ENCODE data around the gene PLPPR5. TPM values are rescaled to one million over a fixed set of nuclear protein-coding genes. Genes with fewer than 3 reads are reported as not detected.
A peak's percentile ranks its signal among the peaks of the same experiment; 100 is the strongest.
"Not testable (repeated sequence)": the region's sequence is repeated elsewhere in the genome, so short reads cannot be mapped to it uniquely, and the experiment has no call there.

PLPPR5 gene, protein sequence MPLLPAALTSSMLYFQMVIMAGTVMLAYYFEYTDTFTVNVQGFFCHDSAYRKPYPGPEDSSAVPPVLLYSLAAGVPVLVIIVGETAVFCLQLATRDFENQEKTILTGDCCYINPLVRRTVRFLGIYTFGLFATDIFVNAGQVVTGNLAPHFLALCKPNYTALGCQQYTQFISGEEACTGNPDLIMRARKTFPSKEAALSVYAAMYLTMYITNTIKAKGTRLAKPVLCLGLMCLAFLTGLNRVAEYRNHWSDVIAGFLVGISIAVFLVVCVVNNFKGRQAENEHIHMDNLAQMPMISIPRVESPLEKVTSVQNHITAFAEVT
- not detected for total RNA-seq

GRCh38 chr1:99004861-99005442 is at the start of gene PLPPR5:
Gene PLPPR5 (minus strand): TSS chr1:99004861. CDS start chr1:99004671, 190 bp downstream.
- no peak within 1 kb of the TSS for H3K27ac ChIP-seq
- H3K36me3 ChIP-seq: no peaks in the 10 kb centered on the region
- H3K4me3 ChIP-seq: peak within 1 kb of the TSS; percentile 17 to 43
- no peak for DNase-seq (ENCODE audit: low spot score)
- peaks cover 0 to 16% of the 10 kb centered on the region in 2 donors for H3K4me1 ChIP-seq
- TF ChIP-seq CTCF (IDR thresholded peaks at IDR 0.05): no peak
- H3K9me3 ChIP-seq: no peaks in the 10 kb centered on the region
- peaks cover 6 to 15% of the 10 kb centered on the region in 2 donors for H3K27me3 ChIP-seq

DNA sequence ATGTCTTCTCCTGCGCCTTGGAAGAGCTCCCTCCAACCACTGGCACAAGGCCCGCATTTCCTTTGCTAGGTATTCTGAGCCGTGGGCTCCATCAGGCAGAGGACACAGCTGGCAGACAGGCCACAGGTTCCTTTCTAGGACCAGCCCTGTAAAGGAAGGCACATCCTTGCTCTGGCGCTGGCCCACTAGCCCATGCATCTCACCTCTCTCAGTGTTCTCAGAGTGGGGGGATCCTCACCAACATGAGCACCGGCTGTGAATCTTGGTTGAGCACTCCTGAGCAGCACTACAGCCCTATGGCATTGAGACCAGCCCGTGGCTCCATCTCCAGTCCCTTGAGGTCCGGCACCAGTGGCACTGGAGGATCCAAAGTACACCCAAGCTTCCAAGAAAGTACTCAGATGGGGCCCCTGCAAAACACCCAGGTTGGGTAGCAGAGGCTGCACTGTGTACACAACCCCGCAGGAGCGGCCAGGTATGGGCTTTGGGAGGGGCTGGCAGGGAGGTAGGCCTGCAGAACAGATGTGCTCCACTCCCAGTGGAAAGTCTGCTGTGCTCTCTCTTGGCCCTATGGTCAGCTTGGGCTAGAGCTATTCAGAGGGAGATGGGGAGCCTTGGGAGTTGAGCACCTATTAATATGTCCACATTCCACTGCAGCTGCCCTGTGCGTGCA is 47.1 kb upstream of the PLPPR5 start:
- Histone ChIP-seq H3K27ac (no peak overlapping the region), H3K4me1 (no peaks in the 10 kb centered on the region), H3K9me3 (no peaks in the 10 kb centered on the region), H3K4me3 (no peak overlapping the region), H3K36me3 (no peaks in the 10 kb centered on the region), H3K27me3 (no peaks in the 10 kb centered on the region)
- DNase-seq (ENCODE audit: low spot score): no peak
- no peak for TF ChIP-seq CTCF (IDR thresholded peaks at IDR 0.05)

- Histone ChIP-seq H3K4me1 (no peaks in the 10 kb centered on the region), H3K9me3 (peaks cover 0 to under 1% of the 10 kb centered on the region in 2 donors)
- no peak for TF ChIP-seq CTCF (IDR thresholded peaks at IDR 0.05)
Measured at GRCh38 chr1:99049745-99050144, 45.1 kb upstream of the PLPPR5 start.

GRCh38 chr1:99036746-99037145 is 32.1 kb upstream of the PLPPR5 start:
- not testable (repeated sequence) for DNase-seq (ENCODE audit: low spot score); H3K36me3 ChIP-seq
- peaks cover 0 to 22% of the 10 kb centered on the region in 2 donors for H3K9me3 ChIP-seq

More at GRCh38 chr1:99049745-99050144, 45.1 kb upstream of the PLPPR5 start:
- no peak for DNase-seq (ENCODE audit: low spot score)
- no peaks in the 10 kb centered on the region for H3K27me3 ChIP-seq
- no peak overlapping the region for H3K4me3 ChIP-seq
- no peaks in the 10 kb centered on the region for H3K36me3 ChIP-seq
- no peak overlapping the region for H3K27ac ChIP-seq

GRCh38 chr1:99018313-99018712 is 13.7 kb upstream of the PLPPR5 start:
- TF ChIP-seq CTCF (IDR thresholded peaks at IDR 0.05): no peak
- Histone ChIP-seq H3K27ac (no peak overlapping the region), H3K27me3 (no peaks in the 10 kb centered on the region), H3K36me3 (no peaks in the 10 kb centered on the region), H3K9me3 (no peaks in the 10 kb centered on the region), H3K4me1 (no peaks in the 10 kb centered on the region), H3K4me3 (no peak overlapping the region)
- no peak for DNase-seq (ENCODE audit: low spot score)

More at GRCh38 chr1:99036746-99037145, 32.1 kb upstream of the PLPPR5 start:
- not testable (repeated sequence) for H3K27me3 ChIP-seq, H3K4me1 ChIP-seq, H3K4me3 ChIP-seq, H3K27ac ChIP-seq

GRCh38 chr1:99017655-99018054 is 13.0 kb upstream of the PLPPR5 start:
- no peak for TF ChIP-seq CTCF (IDR thresholded peaks at IDR 0.05)
- H3K27me3 ChIP-seq: no peaks in the 10 kb centered on the region
- DNase-seq (ENCODE audit: low spot score): no peak

More at GRCh38 chr1:99017655-99018054, 13.0 kb upstream of the PLPPR5 start:
- Histone ChIP-seq H3K36me3 (no peaks in the 10 kb centered on the region), H3K27ac (no peak overlapping the region), H3K4me1 (no peaks in the 10 kb centered on the region), H3K4me3 (no peak overlapping the region), H3K9me3 (no peaks in the 10 kb centered on the region)
